Loucy (cell line): ENCODE results near the gene CD244.

Experiments used
- H2AFZ ChIP-seq: fragments of 200-600 bp; sonication (generic); 2 replicates; pipeline ENCODE4 v1.6.0; 2016; ENCODE audit warnings: antibody characterized with exemption, mild to moderate bottlenecking, low read length, moderate library complexity
- H3F3A ChIP-seq: fragments of 200-600 bp; 2 replicates; pipeline ENCODE4 v1.6.0; 2016; ENCODE audit warnings: antibody characterized with exemption, low read depth, mild to moderate bottlenecking
- H3K27me3 ChIP-seq: fragments of 200-600 bp; sonication (generic); 2 replicates; pipeline ENCODE4 v1.6.1; 2014; ENCODE audit warnings: low read length, mild to moderate bottlenecking; ENCODE audit not compliant: insufficient read depth, poor library complexity, severe bottlenecking
- H3K36me3 ChIP-seq: fragments of 200-600 bp; sonication (generic); 2 replicates; pipeline ENCODE4 v1.6.1; 2016; ENCODE audit warnings: low read length; ENCODE audit not compliant: insufficient read depth
- H3K4me1 ChIP-seq: fragments of 200-600 bp; sonication (generic); 2 replicates; pipeline ENCODE4 v1.5.1; 2014; ENCODE audit warnings: low read length, mild to moderate bottlenecking; ENCODE audit not compliant: insufficient read depth, poor library complexity, severe bottlenecking
- H3K4me2 ChIP-seq: fragments of 200-600 bp; sonication (generic); 2 replicates; pipeline ENCODE4 v1.6.0; 2014; ENCODE audit warnings: antibody characterized with exemption, low read length, low read depth, mild to moderate bottlenecking; ENCODE audit not compliant: poor library complexity, severe bottlenecking
- H3K4me3 ChIP-seq: fragments of 200-600 bp; sonication (generic); 2 replicates; pipeline ENCODE4 v1.5.1; 2014; ENCODE audit warnings: low read length, mild to moderate bottlenecking, mixed read lengths; ENCODE audit not compliant: poor library complexity, severe bottlenecking
- H3K79me2 ChIP-seq: fragments of 200-600 bp; sonication (generic); 2 replicates; pipeline ENCODE4 v1.6.1; 2014; ENCODE audit warnings: low read length; ENCODE audit not compliant: insufficient read depth
- H3K9ac ChIP-seq: fragments of 200-600 bp; sonication (generic); 2 replicates; pipeline ENCODE4 v1.6.0; 2014; ENCODE audit warnings: mild to moderate bottlenecking, low read depth, low read length, moderate library complexity; ENCODE audit not compliant: poor library complexity, severe bottlenecking
- H3K9me2 ChIP-seq: fragments of 200-600 bp; sonication (generic); replicated peaks from 2 replicates; pipeline ENCODE4 v1.6.1; 2016; ENCODE audit warnings: low read depth, low read length, mixed read lengths
- H3K9me3 ChIP-seq: fragments of 200-600 bp; sonication (generic); 2 replicates; pipeline ENCODE4 v1.6.1; 2014; ENCODE audit warnings: mild to moderate bottlenecking, antibody characterized with exemption, low read length, low read depth; ENCODE audit not compliant: insufficient read depth
- H4K20me1 ChIP-seq: fragments of 200-600 bp; sonication (generic); 2 replicates; pipeline ENCODE4 v1.6.0; 2014; ENCODE audit warnings: antibody characterized with exemption, low read length, mild to moderate bottlenecking; ENCODE audit not compliant: insufficient read depth, poor library complexity, severe bottlenecking
- CTCF ChIP-seq: fragments of 200-600 bp; sonication (generic); conservative IDR thresholded peaks from 2 replicates; pipeline ENCODE4 v1.5.1; 2014; ENCODE audit warnings: mild to moderate bottlenecking, antibody characterized with exemption, low read length
- EZH2phosphoT487 ChIP-seq: fragments of 200-600 bp; IDR thresholded peaks from 2 replicates; pipeline ENCODE4 v1.6.1; 2018; ENCODE audit warnings: antibody characterized with exemption, mild to moderate bottlenecking, moderate library complexity, borderline replicate concordance

Gene CD244

GRCh38 chr1:160862203-160863060 is at the start of gene CD244:
Gene CD244 (minus strand): TSS chr1:160862887. CDS start chr1:160862677, 210 bp downstream.
- Histone ChIP-seq H3K4me1 (peaks cover 67% of the 10 kb centered on the region), H4K20me1 (no peaks in the 10 kb centered on the region), H3K79me2 (peaks cover 53% of the 10 kb centered on the region), H3K4me3 (peak within 1 kb of the TSS; percentile 87), H3K9ac (peak within 1 kb of the TSS; percentile 90), H3K4me2 (peak within 1 kb of the TSS; percentile 96), H3F3A (peaks cover 10% of the 10 kb centered on the region), H3K9me2 (no peaks in the 10 kb centered on the region), H2AFZ (no peak within 1 kb of the TSS), H3K9me3 (no peaks in the 10 kb centered on the region), H3K27me3 (no peaks in the 10 kb centered on the region), H3K36me3 (no peaks in the 10 kb centered on the region)
- TF ChIP-seq CTCF = no peak
- no peak for TF ChIP-seq EZH2phosphoT487

GRCh38 chr1:160911925-160912324 is 49.2 kb upstream of the CD244 start:
- Histone ChIP-seq H3K4me3 (no peak overlapping the region), H2AFZ (no peak overlapping the region), H3K27me3 (no peaks in the 10 kb centered on the region)

GRCh38 chr1:160911441-160911840 is 48.8 kb upstream of the CD244 start:
- Histone ChIP-seq H3K9me3 (no peaks in the 10 kb centered on the region), H4K20me1 (no peaks in the 10 kb centered on the region), H3K4me3 (no peak overlapping the region), H3K79me2 (no peaks in the 10 kb centered on the region), H3K4me1 (no peaks in the 10 kb centered on the region), H3K4me2 (no peak overlapping the region), H3F3A (no peaks in the 10 kb centered on the region), H2AFZ (no peak overlapping the region), H3K36me3 (no peaks in the 10 kb centered on the region), H3K9me2 (no peaks in the 10 kb centered on the region), H3K27me3 (no peaks in the 10 kb centered on the region), H3K9ac (no peak overlapping the region)
- TF ChIP-seq EZH2phosphoT487 = no peak
- TF ChIP-seq CTCF = no peak

More at GRCh38 chr1:160911925-160912324, 49.2 kb upstream of the CD244 start:
- Histone ChIP-seq H3K36me3 (no peaks in the 10 kb centered on the region), H3K9me3 (no peaks in the 10 kb centered on the region), H3F3A (no peaks in the 10 kb centered on the region), H3K9me2 (no peaks in the 10 kb centered on the region), H3K4me2 (no peak overlapping the region), H4K20me1 (no peaks in the 10 kb centered on the region), H3K79me2 (no peaks in the 10 kb centered on the region), H3K9ac (no peak overlapping the region), H3K4me1 (no peaks in the 10 kb centered on the region)
- TF ChIP-seq CTCF (no peak), EZH2phosphoT487 (no peak)
